Measurements from ENCODE around the gene TRPC1. TPM values are rescaled to one million over a fixed set of nuclear protein-coding genes. Genes with fewer than 3 reads are reported as not detected.
"Not testable (repeated sequence)": the region's sequence is repeated elsewhere in the genome, so short reads cannot be mapped to it uniquely, and the experiment has no call there.

The TRPC1 gene
- total RNA-seq = 5.1 TPM

DNA sequence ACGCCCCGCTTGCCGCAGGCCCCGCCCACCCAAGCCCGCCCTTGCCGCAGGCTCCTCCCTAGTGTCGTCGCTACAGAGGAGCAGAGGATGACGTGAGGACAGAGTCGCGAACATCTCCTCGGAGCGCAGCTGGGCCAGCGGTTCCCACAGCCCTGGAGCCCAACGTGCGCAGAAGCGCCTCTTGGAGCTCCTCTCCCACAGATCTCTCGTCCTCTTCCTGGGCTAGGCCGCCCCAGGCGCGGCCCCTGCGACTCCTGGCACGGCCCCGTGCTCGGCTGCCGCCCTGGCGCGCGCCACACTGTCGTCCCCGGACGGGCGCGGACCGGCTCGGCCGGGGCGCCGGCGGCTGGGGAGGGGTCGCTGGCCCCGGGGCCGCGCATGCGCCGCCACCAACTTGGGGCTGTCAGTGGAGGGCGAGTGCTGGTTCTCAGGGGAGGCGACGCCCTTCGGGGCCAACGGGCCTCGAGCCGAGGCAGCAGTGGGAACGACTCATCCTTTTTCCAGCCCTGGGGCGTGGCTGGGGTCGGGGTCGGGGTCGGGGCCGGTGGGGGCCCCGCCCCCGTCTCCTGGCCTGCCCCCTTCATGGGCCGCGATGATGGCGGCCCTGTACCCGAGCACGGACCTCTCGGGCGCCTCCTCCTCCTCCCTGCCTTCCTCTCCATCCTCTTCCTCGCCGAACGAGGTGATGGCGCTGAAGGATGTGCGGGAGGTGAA, at the start of gene TRPC1:
Gene TRPC1, plus strand, starts transcription at position 67 of the 714 bp plus-strand sequence. Its CDS starts 526 bp downstream, at position 593.
- peak within 1 kb of the TSS; percentile 58 for H3K4me3 ChIP-seq (ENCODE audit: low read length)
- no peaks in the 10 kb centered on the region for H3K9me3 ChIP-seq (ENCODE audit: low read depth, low read length)
- peaks cover 11% of the 10 kb centered on the region for H3K4me1 ChIP-seq (ENCODE audit: insufficient read depth, low read length)
- peaks cover 39% of the 10 kb centered on the region for H3K27me3 ChIP-seq (ENCODE audit: insufficient read depth, low read length)

DNA sequence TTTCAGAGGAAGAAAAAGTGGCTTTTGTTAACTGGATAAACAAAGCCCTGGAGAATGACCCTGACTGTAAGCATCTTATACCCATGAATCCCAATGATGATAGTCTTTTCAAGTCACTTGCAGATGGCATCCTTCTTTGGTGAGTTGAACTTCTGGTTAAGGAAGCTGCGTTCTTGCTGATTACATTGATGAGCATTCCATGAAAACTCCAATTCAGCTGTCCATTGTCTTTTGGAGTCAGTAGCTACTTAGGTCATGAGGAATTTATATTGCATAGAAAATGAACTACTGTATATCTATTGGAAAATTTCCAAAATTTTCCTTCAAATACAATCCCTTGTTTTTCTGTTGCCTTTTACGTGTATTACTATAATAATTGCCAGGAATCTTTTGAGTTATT, 47.7 kb upstream of the TRPC1 start:
- Histone ChIP-seq H3K4me1 (ENCODE audit: insufficient read depth, low read length) (no peaks in the 10 kb centered on the region), H3K4me3 (ENCODE audit: low read length) (no peak overlapping the region), H3K9me3 (ENCODE audit: low read depth, low read length) (no peaks in the 10 kb centered on the region), H3K27me3 (ENCODE audit: insufficient read depth, low read length) (no peaks in the 10 kb centered on the region)

DNA sequence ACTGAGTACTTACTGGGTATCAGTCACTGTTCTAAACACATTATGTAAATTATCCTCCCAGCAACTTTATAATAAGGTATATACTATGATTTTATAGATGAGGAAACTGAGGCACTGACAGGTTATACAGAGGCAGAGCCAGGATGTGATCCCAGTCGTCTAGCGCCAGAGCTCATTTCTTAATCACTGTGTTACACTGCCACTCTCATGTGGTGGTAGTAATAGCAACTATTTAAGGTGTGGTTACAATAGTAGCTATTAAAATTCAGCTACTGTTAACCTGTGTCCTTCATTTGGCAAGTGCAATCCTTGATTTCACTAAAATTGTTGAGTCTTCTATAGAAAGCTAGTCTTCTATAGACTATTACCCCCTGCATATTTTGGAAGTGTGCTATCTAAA, 43.1 kb upstream of the TRPC1 start:
- no peaks in the 10 kb centered on the region for H3K9me3 ChIP-seq (ENCODE audit: low read depth, low read length)
- no peaks in the 10 kb centered on the region for H3K27me3 ChIP-seq (ENCODE audit: insufficient read depth, low read length)
- H3K4me1 ChIP-seq (ENCODE audit: insufficient read depth, low read length) = no peaks in the 10 kb centered on the region
- no peak overlapping the region for H3K4me3 ChIP-seq (ENCODE audit: low read length)

DNA sequence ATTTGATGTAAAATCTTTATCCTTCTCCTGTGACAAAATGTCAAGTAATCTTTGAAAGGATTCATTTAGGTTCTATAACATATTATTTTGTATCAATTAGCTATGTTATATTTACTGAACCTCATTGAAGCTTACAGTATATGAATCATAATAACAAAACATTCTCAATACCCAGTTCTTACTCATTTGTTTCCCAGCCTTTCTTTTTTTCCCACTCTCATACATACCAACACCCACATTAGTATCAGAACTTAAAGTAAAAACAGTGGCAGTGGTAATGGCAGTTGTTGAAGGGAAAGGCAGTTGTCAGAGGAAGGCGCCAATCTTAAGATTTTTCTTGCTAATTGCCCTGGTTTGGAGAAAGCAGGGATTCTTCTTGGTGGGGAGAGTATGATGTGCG, 33.2 kb upstream of the TRPC1 start:
- Histone ChIP-seq H3K27me3 (ENCODE audit: insufficient read depth, low read length) (no peaks in the 10 kb centered on the region), H3K4me3 (ENCODE audit: low read length) (no peak overlapping the region), H3K9me3 (ENCODE audit: low read depth, low read length) (no peaks in the 10 kb centered on the region)

DNA sequence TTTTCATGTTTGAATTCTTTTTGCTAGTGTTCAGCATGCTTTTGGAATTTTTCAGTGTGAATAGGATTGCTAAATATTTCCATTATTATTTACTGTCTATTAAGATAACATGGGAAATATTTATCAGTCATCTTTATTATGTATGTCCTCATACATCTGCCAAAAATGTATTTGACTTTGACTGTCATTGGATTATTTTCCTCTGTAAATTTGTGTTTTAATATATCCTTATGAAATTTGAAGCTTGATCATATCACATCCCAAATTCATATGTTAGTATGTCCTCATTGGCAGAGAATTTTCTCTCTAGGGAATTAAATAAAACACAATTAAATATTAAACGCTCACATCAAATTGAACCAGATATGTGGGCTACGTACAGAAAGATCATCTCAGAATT, 32.3 kb upstream of the TRPC1 start:
- Histone ChIP-seq H3K4me3 (ENCODE audit: low read length) (no peak overlapping the region), H3K9me3 (ENCODE audit: low read depth, low read length) (no peaks in the 10 kb centered on the region), H3K4me1 (ENCODE audit: insufficient read depth, low read length) (no peaks in the 10 kb centered on the region), H3K27me3 (ENCODE audit: insufficient read depth, low read length) (no peaks in the 10 kb centered on the region)

More for the DNA sequence above, 33.2 kb upstream of the TRPC1 start:
- H3K4me1 ChIP-seq (ENCODE audit: insufficient read depth, low read length) = no peaks in the 10 kb centered on the region

DNA sequence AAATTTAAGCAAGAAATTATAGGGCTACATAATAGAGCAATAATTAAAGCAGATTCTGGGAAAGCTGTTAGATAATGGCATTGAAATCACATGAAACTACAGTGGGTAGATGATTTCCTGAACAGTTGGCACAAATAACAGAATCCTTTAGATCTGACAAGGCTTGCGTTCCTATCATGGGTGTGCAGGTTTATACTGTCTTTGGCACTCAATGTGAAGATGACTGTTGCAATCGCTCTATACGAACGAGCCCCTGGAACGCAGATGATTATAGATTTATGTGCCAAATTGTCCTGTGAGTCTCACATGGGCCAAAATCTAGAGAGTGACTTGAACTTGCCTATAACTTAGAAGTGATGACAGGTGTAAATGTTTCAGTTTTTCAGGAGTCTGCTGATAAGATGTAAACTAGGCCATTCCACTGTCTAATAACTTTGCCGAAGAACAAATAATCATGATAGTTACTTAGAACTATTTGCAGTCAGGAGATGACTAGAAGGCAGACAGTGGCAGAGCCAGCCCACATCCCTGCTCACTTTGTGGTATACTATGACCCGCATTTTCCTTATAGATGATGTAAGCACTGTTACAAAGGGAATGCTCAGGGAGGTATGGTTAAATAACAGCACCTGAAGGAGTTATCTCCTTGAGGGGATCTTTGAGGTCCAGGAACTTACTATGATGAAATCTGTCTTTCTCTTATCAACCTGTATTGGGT, 30.5 kb upstream of the TRPC1 start:
- Histone ChIP-seq H3K4me1 (ENCODE audit: insufficient read depth, low read length) (no peaks in the 10 kb centered on the region), H3K27me3 (ENCODE audit: insufficient read depth, low read length) (no peaks in the 10 kb centered on the region), H3K4me3 (ENCODE audit: low read length) (no peak overlapping the region), H3K9me3 (ENCODE audit: low read depth, low read length) (no peaks in the 10 kb centered on the region)

DNA sequence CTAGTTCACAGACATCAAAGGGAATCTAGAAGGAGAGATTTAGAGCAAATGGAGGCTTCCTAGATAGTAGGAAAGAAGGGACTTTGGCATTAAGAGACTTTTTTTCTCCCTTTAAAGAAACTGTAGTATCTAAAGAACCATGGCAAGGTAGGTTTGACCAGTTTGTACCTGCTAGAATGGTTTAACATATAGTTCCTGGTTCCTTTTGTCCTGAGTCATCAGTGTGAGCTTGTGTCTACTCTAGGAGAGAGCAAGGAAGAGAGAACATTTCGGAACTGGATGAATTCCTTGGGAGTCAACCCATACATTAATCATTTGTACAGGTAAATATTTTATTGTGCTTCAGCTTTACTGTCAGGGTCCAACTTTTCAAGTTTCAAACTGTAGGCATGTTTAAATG, 29.6 kb upstream of the TRPC1 start:
- no peaks in the 10 kb centered on the region for H3K4me1 ChIP-seq (ENCODE audit: insufficient read depth, low read length)
- no peaks in the 10 kb centered on the region for H3K9me3 ChIP-seq (ENCODE audit: low read depth, low read length)
- H3K4me3 ChIP-seq (ENCODE audit: low read length) = no peak overlapping the region
- no peaks in the 10 kb centered on the region for H3K27me3 ChIP-seq (ENCODE audit: insufficient read depth, low read length)

DNA sequence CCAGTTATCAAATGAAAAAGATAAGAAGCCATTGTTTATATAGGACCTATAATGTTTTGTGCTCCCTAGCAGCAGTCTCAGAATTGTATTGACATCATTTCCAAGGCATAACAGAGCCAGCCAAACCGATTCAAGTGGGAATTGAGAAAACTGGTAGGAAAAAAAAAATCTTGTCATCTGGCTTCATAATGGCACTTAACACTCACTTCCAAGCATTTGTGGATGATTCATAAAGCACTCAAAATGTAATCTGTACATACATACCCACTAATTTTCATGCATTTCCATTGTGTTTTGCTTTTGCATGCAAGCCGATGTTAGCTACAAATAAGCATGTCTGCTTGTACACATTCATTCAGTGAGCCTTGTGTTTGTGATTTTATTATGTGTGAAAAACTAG, 18.6 kb upstream of the TRPC1 start:
- H3K4me3 ChIP-seq (ENCODE audit: low read length) = no peak overlapping the region
- H3K4me1 ChIP-seq (ENCODE audit: insufficient read depth, low read length) = no peaks in the 10 kb centered on the region
- no peaks in the 10 kb centered on the region for H3K9me3 ChIP-seq (ENCODE audit: low read depth, low read length)
- H3K27me3 ChIP-seq (ENCODE audit: insufficient read depth, low read length) = no peaks in the 10 kb centered on the region

DNA sequence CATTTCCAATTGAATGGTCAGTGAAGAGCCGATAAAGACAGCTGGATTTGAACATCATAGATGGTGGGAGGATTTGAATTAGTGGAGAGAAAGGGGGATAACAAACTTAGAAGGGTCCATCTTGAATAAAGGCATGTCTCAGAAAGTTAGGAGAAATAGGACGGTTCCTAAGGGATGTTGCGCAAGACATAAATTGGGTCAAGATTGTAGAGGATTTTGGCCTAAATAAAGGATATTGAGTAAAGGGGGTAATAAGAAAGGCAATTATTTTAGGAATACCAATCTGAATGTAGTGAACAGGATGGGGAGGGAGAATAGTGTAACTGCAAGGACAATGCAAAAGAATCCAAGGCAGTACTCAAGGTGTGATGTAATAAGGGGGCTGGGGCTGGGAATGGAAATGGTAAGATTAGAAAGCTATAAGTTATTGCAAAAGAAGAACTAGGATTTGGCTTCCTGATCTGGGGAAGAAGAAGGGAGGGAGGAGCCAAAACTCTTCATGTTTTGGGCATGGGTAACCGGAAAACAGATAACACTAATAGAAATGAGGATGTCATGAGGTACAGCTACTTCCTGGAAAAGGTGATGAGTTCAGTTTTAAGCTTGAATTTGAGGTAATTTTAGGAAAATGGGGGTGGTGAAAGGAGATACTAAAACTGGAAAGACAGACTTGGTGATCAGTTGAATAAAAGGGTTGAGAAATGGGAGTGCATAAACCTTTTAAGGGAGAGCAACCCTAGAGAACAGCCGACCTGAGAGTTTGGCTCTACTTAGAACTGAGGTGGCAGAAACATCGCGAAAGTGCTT, 17.3 kb upstream of the TRPC1 start:
- Histone ChIP-seq H3K27me3 (ENCODE audit: insufficient read depth, low read length) (no peaks in the 10 kb centered on the region), H3K4me3 (ENCODE audit: low read length) (no peak overlapping the region), H3K9me3 (ENCODE audit: low read depth, low read length) (no peaks in the 10 kb centered on the region), H3K4me1 (ENCODE audit: insufficient read depth, low read length) (no peaks in the 10 kb centered on the region)

DNA sequence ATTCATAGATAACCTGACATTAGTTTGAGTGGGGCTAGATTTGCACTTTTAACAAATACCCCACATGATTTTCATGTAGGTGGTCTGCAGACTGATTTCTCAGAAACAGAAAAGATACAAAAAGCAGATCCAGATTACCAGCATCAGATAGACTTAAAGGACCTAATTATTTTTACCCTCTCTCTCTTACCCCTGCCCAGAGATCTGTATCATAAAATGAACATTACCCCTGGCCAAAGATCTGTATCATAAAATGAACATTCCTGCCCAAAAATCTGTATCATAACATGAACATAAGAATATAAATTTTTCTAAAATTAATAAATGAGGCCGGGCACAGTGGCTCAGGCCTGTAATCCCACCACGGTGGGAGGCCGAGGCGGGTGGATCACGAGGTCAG, 14.6 kb upstream of the TRPC1 start:
- Histone ChIP-seq H3K9me3 (ENCODE audit: low read depth, low read length) (no peaks in the 10 kb centered on the region), H3K4me1 (ENCODE audit: insufficient read depth, low read length) (no peaks in the 10 kb centered on the region), H3K4me3 (ENCODE audit: low read length) (no peak overlapping the region), H3K27me3 (ENCODE audit: insufficient read depth, low read length) (no peaks in the 10 kb centered on the region)

DNA sequence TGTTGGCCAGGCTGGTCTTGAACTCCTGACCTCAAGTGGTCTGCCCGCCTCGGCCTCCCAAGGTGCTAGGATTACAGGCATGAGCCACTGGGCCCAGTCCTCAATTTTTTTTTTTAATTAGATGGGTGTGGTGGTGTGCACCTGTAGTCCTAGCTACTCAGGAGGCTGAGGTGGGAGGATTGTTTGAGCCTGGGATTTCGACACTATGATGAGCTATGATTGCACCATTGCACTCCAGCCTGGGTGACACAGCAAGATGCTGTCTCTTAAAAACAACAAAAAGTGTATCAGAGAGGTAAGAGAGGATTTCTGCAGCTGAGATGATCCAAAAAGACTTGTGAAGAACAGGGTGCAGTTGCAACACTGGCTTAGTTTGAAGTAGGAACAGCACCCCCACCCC, 9.0 kb upstream of the TRPC1 start:
- H3K4me1 ChIP-seq (ENCODE audit: insufficient read depth, low read length); H3K27me3 ChIP-seq (ENCODE audit: insufficient read depth, low read length); H3K4me3 ChIP-seq (ENCODE audit: low read length); H3K9me3 ChIP-seq (ENCODE audit: low read depth, low read length): not testable (repeated sequence)

DNA sequence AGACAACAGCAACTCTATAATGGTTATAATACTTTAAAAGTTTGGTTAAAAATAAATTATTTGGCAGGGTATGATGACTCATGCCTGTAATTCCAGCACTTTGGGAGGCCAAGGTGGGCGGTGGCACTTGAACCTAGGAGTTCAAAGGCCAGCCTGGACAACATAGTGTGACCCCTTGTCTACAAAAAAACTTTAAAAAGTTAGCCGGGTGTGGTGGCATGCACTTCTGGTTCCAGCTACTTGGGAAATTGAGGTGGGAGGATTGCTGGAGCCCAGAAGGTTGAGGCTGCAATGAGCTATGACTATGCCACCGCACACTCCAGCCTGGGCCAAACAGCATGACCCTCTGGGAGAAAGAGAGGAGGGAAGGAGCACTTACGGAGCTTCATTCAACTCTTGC, 7.7 kb upstream of the TRPC1 start:
- Histone ChIP-seq H3K27me3 (ENCODE audit: insufficient read depth, low read length) (no peaks in the 10 kb centered on the region), H3K9me3 (ENCODE audit: low read depth, low read length) (no peaks in the 10 kb centered on the region), H3K4me1 (ENCODE audit: insufficient read depth, low read length) (no peaks in the 10 kb centered on the region), H3K4me3 (ENCODE audit: low read length) (no peak overlapping the region)

DNA sequence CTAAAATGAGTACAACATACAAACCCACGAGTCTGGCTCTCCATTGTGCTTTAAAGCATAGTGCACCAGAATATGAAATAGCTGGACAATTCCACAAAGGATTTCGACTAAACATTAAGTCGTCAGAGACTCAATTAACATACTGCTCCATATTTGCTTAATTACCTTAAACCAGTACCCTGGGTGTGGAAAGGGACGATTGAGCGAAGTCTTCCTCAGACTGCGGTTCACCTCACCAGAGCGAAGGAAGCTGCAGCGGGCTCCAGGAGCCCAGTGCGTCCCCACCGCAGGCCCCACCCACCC, 218 bp upstream of the TRPC1 start:
- no peaks in the 10 kb centered on the region for H3K9me3 ChIP-seq (ENCODE audit: low read depth, low read length)
- H3K4me3 ChIP-seq (ENCODE audit: low read length) = no peak overlapping the region
- H3K27me3 ChIP-seq (ENCODE audit: insufficient read depth, low read length) = peaks cover 39% of the 10 kb centered on the region
- peaks cover 11% of the 10 kb centered on the region for H3K4me1 ChIP-seq (ENCODE audit: insufficient read depth, low read length)

DNA sequence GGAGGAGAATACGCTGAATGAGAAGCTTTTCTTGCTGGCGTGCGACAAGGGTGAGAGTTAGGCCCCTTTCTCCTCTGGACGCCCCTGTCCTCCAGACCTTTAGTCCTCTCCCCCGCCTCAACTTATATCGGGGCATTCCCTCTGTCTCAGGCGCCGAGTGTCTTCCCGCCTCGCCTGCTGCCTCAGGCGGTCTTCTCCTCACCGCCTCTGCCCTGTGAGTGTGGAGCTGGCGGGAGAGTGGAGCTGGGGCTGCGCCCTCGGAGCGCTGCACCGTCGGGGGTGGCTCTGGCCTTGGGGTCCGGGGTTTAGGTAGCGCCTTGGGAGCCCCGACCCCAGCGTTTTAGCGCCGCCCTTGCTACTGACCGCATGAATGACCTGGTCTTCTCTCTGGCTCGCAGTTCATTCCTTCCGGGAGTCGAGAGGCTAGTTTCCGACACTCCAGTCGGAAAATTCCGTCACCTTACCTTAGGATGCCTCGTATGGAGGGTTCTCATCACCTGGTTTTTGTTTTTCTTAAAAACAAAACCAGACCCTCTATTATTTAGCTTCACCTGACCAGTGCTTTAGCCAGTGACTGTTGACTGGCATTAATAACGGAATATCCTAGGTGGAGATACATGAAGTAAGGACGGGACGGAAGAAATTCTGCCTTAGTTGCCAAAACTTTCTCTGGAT, 985 bp downstream of the TRPC1 start:
- Histone ChIP-seq H3K4me1 (ENCODE audit: insufficient read depth, low read length) (peaks cover 11% of the 10 kb centered on the region), H3K27me3 (ENCODE audit: insufficient read depth, low read length) (peaks cover 39% of the 10 kb centered on the region), H3K4me3 (ENCODE audit: low read length) (peak overlapping the region; percentile 58), H3K9me3 (ENCODE audit: low read depth, low read length) (no peaks in the 10 kb centered on the region)

DNA sequence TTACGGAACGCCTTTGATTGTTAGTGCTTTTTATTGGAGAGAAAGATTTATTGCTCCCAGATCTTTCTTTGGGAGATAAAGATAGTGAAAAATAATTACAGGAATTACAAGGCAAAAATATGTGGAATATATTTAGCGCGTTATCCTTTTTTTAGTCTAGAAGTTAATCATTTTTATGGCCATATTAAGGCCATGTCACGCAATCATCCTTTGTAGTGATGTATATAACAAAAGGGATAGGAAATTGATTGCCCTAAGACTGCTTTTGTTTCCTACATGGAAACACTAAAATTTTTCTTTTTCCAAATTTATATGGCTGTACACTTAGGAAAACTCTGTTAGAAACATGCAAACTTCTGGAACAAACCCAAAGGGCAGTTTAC, 1.5 kb downstream of the TRPC1 start:
- Histone ChIP-seq H3K4me3 (ENCODE audit: low read length) (no peak overlapping the region), H3K27me3 (ENCODE audit: insufficient read depth, low read length) (peaks cover 39% of the 10 kb centered on the region), H3K9me3 (ENCODE audit: low read depth, low read length) (no peaks in the 10 kb centered on the region), H3K4me1 (ENCODE audit: insufficient read depth, low read length) (peaks cover 11% of the 10 kb centered on the region)
